Gastroesophageal sphincter (tissue), 4 donors: Measurements from ENCODE around the gene RAC2. TPM values are rescaled to one million over a fixed set of nuclear protein-coding genes. Genes with fewer than 3 reads are reported as not detected.
"Not testable (repeated sequence)": the region's sequence is repeated elsewhere in the genome, so short reads cannot be mapped to it uniquely, and the experiment has no call there.

ENCODE experiments used
- ATAC-seq: fragments of 150-250 bp; one replicate; pipeline ENCODE4 v1.9.1; 2016; ENCODE audit warnings: mild to moderate bottlenecking, moderate library complexity
- H3K27ac ChIP-seq, 4 donors: fragments of 200-600 bp; sonication (generic) in 3 of 4; 1 replicate in 3 of 4; 2 replicates in 1 of 4; pipeline ENCODE4 v1.5.1; 2016 to 2019
- H3K27me3 ChIP-seq: fragments of 200-600 bp; sonication (generic); one replicate; pipeline ENCODE4 v1.5.1; 2019
- H3K36me3 ChIP-seq, 2 donors: fragments of 200-600 bp; sonication (generic); one replicate each; pipeline ENCODE4 v1.5.1; 2019; ENCODE audit warnings: control low read depth in 1 of 2
- H3K4me1 ChIP-seq, 3 donors: fragments of 200-600 bp; sonication (generic); 1 replicate in 2 of 3; 2 replicates in 1 of 3; pipeline ENCODE4 v1.5.1; 2016 to 2019; ENCODE audit warnings: control low read depth in 2 of 3
- H3K4me3 ChIP-seq, 2 donors: fragments of 200-600 bp; sonication (generic); one replicate each; pipeline ENCODE4 v1.5.1; 2019; ENCODE audit warnings: mild to moderate bottlenecking in 1 of 2, moderate library complexity in 1 of 2
- H3K9me3 ChIP-seq, 3 donors: fragments of 200-600 bp; sonication (generic); one replicate each; pipeline ENCODE4 v1.5.1; 2017 to 2019; ENCODE audit warnings: control low read depth in 2 of 3
- CTCF ChIP-seq, 4 experiments: fragments of 200-600 bp in 2 of 4; fragments of 450-650 bp in 2 of 4; sonication (generic) in 1 of 4; IDR thresholded peaks; one replicate each; pipeline ENCODE4 v1.5.1; 2017 to 2019; ENCODE audit warnings: antibody characterized with exemption in 4 of 4, mild to moderate bottlenecking in 2 of 4, moderate library complexity in 2 of 4
- EP300 ChIP-seq: sonication (generic); formaldehyde crosslinking; IDR thresholded peaks from one replicate; pipeline ENCODE4 v1.6.1; 2017; ENCODE audit warnings: antibody characterized with exemption, mild to moderate bottlenecking
- POLR2A ChIP-seq, 2 donors: fragments of 450-650 bp; IDR thresholded peaks; one replicate each; pipeline ENCODE4 v1.6.1; 2017; ENCODE audit warnings: antibody characterized with exemption in 2 of 2, mild to moderate bottlenecking in 2 of 2, moderate library complexity in 1 of 2
- POLR2AphosphoS5 ChIP-seq: sonication (generic); formaldehyde crosslinking; IDR thresholded peaks from one replicate; pipeline ENCODE4 v1.6.1; 2017; ENCODE audit warnings: antibody characterized with exemption
- WGBS, 2 donors: methylation state at CpG; one replicate each; pipeline ENCODE4 v1.1.5; 2018; ENCODE audit warnings: low coverage in 1 of 2; 5-methylcytosine and 5-hydroxymethylcytosine counted together
- total RNA-seq, 4 donors: library from RNA; depleted of rRNA; stranded (reverse); fragments of >200 nt; gene quantifications; one replicate each; pipeline ENCODE4 v1.1.0, GENCODE V29; 2016

The RAC2 gene
- total RNA-seq, 4 donors from 2014 or later = 2.0 to 11.3 (median 6.4) TPM

GRCh38 chr22:37254867-37255233 lies 10.8 kb upstream of the RAC2 start:
- Histone ChIP-seq H3K27me3 (peaks cover 95% of the 10 kb centered on the region), H3K9me3 (no peaks in the 10 kb centered on the region), H3K4me1 (no peaks in the 10 kb centered on the region), H3K36me3 (no peaks in the 10 kb centered on the region), H3K4me3 (no peak overlapping the region), H3K27ac (no peak overlapping the region)
- ATAC-seq = no peak
- 33 to 41% methylated on average over 4 to 5 of the region's 5 CpGs for WGBS, 2 donors
- no peak for TF ChIP-seq EP300
- no peak for TF ChIP-seq POLR2AphosphoS5
- no peak for TF ChIP-seq POLR2A (IDR thresholded peaks at IDR 0.05)
- no peak for TF ChIP-seq CTCF (IDR thresholded peaks at IDR 0.05)

GRCh38 chr22:37254209-37254866 lies 10.3 kb upstream of the RAC2 start:
- Histone ChIP-seq H3K4me3 (no peak overlapping the region), H3K27ac (no peak overlapping the region), H3K9me3 (no peaks in the 10 kb centered on the region), H3K4me1 (no peaks in the 10 kb centered on the region), H3K36me3 (no peaks in the 10 kb centered on the region), H3K27me3 (peaks cover 95% of the 10 kb centered on the region)
- WGBS, 2 donors = 60 to 71% methylated on average over 2 to 5 of the region's 5 CpGs
- no peak for TF ChIP-seq CTCF (IDR thresholded peaks at IDR 0.05)
- TF ChIP-seq POLR2AphosphoS5 = no peak
- no peak for TF ChIP-seq POLR2A (IDR thresholded peaks at IDR 0.05)
- TF ChIP-seq EP300 = no peak
- no peak for ATAC-seq

- TF ChIP-seq POLR2AphosphoS5 (no peak), EP300 (no peak), POLR2A (IDR thresholded peaks at IDR 0.05) (no peak), CTCF (IDR thresholded peaks at IDR 0.05) (no peak)
- Histone ChIP-seq H3K27ac (no peak overlapping the region), H3K9me3 (no peaks in the 10 kb centered on the region), H3K36me3 (no peaks in the 10 kb centered on the region), H3K27me3 (peaks cover 93% of the 10 kb centered on the region), H3K4me1 (no peaks in the 10 kb centered on the region), H3K4me3 (no peak overlapping the region)
- WGBS, 2 donors = 46 to 50% methylated on average over 6 to 7 of the region's 7 CpGs
- no peak for ATAC-seq
Observed at GRCh38 chr22:37253126-37253660, 9.1 kb upstream of the RAC2 start.

- not testable (repeated sequence) for ATAC-seq, H3K36me3 ChIP-seq, H3K4me3 ChIP-seq, H3K27ac ChIP-seq, H3K4me1 ChIP-seq, H3K9me3 ChIP-seq
- 74 to 81% methylated on average over 5 to 7 of the region's 8 CpGs for WGBS, 2 donors
- H3K27me3 ChIP-seq = peaks cover 79% of the 10 kb centered on the region
Observed at GRCh38 chr22:37251836-37252235, 7.8 kb upstream of the RAC2 start.

- peaks cover 64% of the 10 kb centered on the region for H3K27me3 ChIP-seq
- H3K36me3 ChIP-seq = no peaks in the 10 kb centered on the region
- TF ChIP-seq CTCF (IDR thresholded peaks at IDR 0.05) (no peak), POLR2A (IDR thresholded peaks at IDR 0.05) (no peak), EP300 (no peak), POLR2AphosphoS5 (no peak)
- H3K4me1 ChIP-seq = no peaks in the 10 kb centered on the region
- no peak overlapping the region for H3K27ac ChIP-seq
- no peak for ATAC-seq
- no peaks in the 10 kb centered on the region for H3K9me3 ChIP-seq
- H3K4me3 ChIP-seq = no peak overlapping the region
- 68 to 79% methylated on average over 8 to 12 of the region's 12 CpGs for WGBS, 2 donors
Observed at GRCh38 chr22:37249986-37250385, 5.9 kb upstream of the RAC2 start.
